GM20431 (cell line): Measurements from ENCODE around the gene MAN1C1.

Source experiments
- in situ Hi-C: fragments of 300-500 bp; cut with MseI, MboI; formaldehyde crosslinking; loops from one replicate; pipeline ENCODE4 v1.15.0; 2020; ENCODE audit warnings: low sequenced_read_pairs; ENCODE audit not compliant: unreplicated experiment

MAN1C1 gene

GRCh38 chr1:25787760-25788166, 171.2 kb downstream of the MAN1C1 start:
- in situ Hi-C loops: no loop called here

- in situ Hi-C loops: loop anchor here (10.0 kb wide), 1 partner anchor 176 kb away; the partner anchor contains the start of gene MAN1C1
Observed at GRCh38 chr1:25790472-25790871, 173.9 kb downstream of the MAN1C1 start.

DNA sequence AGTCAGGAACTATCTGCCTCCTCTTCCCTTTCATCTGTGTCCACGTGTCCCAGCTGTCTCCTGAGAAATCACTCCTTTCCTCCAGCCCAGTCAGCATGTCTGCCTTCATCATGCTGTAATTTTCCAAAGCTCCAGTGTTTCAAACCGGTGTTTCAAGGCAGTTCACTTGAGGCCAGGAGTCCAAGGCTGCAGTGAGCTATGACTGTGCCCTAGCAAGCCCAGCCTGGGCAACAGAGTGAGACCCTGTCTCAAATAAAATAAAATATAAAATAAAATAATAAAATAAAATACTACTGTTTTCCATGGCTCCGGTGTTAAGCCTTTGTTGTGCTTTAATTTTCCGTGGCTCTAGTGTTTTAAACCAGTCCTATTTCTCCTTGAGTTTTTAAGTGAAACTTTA, 175.5 kb downstream of the MAN1C1 start:
- in situ Hi-C loops: loop anchor here (10.0 kb wide), 1 partner anchor 177 kb away; the partner anchor contains the start of gene MAN1C1

GRCh38 chr1:25793585-25794170, 177.1 kb downstream of the MAN1C1 start:
- in situ Hi-C loops: loop anchor here (10.0 kb wide), 1 partner anchor 179 kb away; the partner anchor contains the start of gene MAN1C1

DNA sequence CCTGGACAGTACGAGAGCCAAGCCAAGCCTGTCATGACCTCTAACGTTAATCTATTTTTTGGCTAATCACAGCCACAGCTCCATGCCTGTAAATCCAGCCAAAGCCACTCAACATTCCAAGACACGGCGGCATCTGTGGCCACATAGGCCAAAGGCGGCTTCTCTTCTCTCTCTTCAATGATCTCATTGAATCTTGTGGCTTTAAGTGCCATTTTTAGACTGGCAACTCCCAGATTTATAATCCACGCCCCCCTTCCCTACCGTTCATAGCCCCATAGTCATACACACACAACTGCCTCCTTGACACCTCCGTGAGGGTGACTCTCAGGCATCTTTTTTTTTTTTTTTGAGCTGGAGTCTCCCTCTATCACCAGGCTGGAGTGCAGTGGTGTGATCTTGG, 177.7 kb downstream of the MAN1C1 start:
- in situ Hi-C loops: loop anchor here (10.0 kb wide), 1 partner anchor 180 kb away; the partner anchor contains the start of gene MAN1C1

DNA sequence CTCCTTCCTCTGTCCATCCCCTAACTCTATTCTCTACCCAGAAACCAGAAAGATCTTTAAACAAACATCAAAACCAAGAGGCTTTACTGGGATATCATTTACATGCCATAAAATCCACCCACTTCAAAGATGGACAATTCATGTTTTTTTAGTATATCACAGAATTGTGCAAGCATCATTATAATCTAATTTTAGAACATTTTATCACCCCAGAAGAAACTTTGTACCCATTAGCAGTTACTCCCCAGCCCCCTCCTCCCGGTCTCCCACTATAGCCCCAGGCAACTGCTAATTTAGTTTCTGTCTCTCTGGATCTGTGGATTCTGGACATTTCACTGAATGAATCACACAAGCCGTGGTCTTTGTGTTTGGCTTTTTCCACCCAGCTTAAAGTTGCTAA, 178.6 kb downstream of the MAN1C1 start:
- in situ Hi-C loops: loop anchor here (10.0 kb wide), 1 partner anchor 180 kb away; the partner anchor contains the start of gene MAN1C1

- in situ Hi-C loops: loop anchor here (10.0 kb wide), 1 partner anchor 181 kb away; the partner anchor contains the start of gene MAN1C1
Observed at GRCh38 chr1:25795946-25796810, 179.6 kb downstream of the MAN1C1 start.

DNA sequence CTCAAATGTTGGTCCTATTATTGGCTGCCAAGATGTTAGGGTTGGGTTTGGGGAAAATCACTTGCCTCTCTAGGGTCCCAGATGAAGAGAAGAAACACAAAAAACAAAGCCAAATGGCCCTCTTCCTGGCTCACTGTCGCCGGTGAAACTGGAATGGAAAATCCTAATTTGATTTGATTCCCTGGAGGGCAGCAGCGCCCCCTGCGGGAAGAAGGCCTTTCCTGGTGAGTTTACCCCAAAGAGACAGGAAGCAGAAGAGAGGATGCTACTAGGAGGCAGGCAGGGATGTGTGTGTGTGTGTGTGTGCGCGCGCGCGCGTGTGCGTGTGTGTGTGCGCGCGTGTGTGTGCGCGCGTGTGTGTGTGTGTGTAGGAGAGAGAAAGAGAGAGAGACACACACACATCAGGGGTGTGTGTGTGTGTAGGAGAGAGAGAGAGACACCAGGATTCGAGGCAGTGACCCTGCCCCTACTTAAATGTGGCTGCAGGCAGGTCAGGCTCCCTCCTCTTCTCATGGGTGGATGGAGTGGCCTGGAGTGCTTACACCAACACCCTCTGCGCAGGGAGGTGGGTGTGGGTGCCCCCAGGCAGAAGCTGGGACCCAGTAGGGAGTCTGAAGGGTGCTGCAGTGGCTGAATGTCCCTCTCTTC, 180.3 kb downstream of the MAN1C1 start:
- in situ Hi-C loops: loop anchor here (10.0 kb wide), 1 partner anchor 182 kb away; the partner anchor contains the start of gene MAN1C1

DNA sequence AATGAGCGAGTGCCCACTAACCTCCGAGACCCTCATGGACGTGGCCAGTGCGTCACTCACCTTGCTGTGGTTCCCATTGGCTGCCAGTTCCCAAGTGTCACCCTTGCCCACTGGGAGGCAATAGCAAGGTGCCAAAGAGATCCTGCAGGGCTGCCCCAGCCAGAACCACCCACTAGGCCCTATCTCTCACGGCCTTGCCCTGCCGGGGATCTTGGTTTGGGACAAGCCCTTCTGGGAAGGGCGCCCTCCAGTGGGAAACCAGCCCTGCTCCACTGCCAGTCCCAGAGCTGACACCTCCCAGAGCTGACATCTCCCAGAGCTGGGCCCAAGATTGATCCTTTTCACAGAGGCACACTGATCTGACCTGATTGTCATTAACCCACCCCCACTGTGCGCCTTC, 181.3 kb downstream of the MAN1C1 start:
- in situ Hi-C loops: loop anchor here (10.0 kb wide), 1 partner anchor 183 kb away; the partner anchor contains the start of gene MAN1C1

GRCh38 chr1:25798666-25799351, 182.2 kb downstream of the MAN1C1 start:
- in situ Hi-C loops: loop anchor here (10.0 kb wide), 1 partner anchor 184 kb away; the partner anchor contains the start of gene MAN1C1

GRCh38 chr1:25799352-25799934, 182.9 kb downstream of the MAN1C1 start:
- in situ Hi-C loops: loop anchor here (10.0 kb wide), 1 partner anchor 185 kb away; the partner anchor contains the start of gene MAN1C1

DNA sequence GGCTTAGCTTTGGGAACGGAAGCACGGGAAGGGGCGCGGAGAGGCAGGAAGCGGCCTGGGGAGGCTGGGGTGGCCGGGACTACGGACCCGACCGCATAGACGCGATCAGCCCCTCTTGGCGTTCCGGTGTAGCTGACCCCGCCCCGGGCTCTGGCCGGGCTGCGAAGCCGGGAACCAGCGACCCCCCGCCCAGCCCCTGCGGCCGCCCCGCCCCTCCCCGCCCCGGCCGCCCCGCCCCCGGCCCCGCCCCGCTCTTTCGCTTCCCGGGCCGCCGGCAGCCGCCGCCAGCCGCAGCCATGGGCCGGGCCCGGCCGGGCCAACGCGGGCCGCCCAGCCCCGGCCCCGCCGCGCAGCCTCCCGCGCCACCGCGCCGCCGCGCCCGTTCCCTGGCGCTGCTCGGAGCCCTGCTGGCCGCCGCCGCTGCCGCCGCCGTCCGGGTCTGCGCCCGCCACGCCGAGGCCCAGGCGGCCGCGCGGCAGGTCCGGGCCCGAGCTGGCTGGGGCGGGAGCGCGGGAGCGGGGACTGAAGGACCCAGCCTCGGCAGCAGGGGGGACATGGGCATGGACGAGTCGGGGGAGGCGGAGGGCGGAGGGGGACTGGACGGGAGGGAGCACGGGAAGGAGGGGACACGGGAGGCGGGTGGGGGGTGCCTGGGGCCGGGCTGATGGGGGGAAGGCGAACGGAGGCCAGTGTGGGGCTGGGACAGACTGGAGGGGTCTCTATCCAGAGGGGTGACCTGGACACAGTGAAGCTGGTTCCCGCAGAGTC, 183.5 kb downstream of the MAN1C1 start, which contains the start of gene SELENON:
Gene SELENON (plus strand): TSS at position 259 of the 768 bp plus-strand sequence. CDS start 38 bp downstream, at position 297.
- in situ Hi-C loops: loop anchor here (10.0 kb wide), 1 partner anchor 185 kb away; the partner anchor contains the start of gene MAN1C1

- in situ Hi-C loops: no loop called here
Observed at GRCh38 chr1:25800703-25801377, 184.2 kb downstream of the MAN1C1 start.

GRCh38 chr1:25802915-25803314, 186.3 kb downstream of the MAN1C1 start:
- in situ Hi-C loops: no loop called here

DNA sequence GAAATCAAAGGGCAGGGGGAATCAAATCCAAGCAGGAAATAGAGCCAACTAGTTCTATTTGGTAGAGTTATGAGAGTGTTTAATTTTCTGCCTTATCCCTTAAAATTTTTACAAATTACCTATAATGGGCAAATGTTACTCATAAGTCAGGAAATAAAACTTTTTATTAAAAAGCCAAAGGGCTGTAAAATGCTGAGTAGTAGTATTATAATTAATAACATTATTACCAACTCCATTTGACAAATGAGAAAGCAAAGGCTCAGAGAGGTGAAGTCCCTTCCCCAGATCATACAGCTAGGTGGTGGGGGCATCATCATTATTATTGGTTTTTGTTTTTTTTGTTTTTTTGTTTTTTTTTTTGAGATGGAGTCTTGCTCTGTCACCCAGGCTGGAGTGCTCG, 186.8 kb downstream of the MAN1C1 start:
- in situ Hi-C loops: no loop called here

DNA sequence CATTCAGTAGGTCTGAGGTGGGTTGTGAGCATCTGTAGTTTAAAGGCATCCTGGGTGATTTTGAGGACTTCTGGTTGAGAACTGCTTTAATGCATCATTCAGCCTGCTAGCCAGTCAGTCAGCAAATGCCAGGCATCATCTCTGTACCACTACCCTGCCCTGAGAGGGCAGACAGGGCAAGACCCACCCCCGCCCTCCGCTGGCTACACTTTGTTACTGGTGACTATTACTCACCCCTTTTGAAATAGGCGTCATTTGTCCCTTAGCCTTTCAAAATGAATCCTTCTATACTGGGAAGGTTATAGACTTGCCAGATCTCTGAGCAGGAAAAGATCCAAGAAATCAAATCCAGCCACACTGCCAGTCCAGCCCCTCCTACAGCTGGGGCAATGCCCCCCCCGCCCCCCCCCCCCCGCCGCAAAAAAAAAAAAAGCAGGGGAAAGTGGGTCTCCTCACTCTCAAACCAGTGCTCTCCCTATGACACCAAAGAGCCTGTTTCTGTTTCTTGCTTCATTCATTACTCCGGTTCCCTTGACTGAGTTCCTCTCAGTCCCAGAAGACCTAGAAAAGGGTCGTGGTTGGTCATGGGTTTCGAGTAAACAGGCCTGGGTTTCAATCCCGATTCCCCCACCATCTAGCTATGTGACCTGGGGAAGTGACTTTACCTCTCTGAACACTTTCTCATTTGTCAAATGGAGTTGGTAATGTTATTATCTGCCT, 187.8 kb downstream of the MAN1C1 start:
- in situ Hi-C loops: no loop called here
